Kidney tubule cell (primary cell): ENCODE data around the gene CPSF6.
"Not testable (repeated sequence)": the region's sequence is repeated elsewhere in the genome, so short reads cannot be mapped to it uniquely, and the experiment has no call there.

Source experiments
- DNase-seq: peaks from one replicate; pipeline ENCODE4 v3.0.0-alpha.2; 2018; ENCODE audit warnings: low spot score

CPSF6 gene

GRCh38 chr12:69239352-69239921 is at the start of gene CPSF6:
Gene CPSF6 (plus strand): TSS chr12:69239569. CDS start chr12:69239647, 78 bp downstream.
- DNase-seq, result peak; percentile 96

DNA sequence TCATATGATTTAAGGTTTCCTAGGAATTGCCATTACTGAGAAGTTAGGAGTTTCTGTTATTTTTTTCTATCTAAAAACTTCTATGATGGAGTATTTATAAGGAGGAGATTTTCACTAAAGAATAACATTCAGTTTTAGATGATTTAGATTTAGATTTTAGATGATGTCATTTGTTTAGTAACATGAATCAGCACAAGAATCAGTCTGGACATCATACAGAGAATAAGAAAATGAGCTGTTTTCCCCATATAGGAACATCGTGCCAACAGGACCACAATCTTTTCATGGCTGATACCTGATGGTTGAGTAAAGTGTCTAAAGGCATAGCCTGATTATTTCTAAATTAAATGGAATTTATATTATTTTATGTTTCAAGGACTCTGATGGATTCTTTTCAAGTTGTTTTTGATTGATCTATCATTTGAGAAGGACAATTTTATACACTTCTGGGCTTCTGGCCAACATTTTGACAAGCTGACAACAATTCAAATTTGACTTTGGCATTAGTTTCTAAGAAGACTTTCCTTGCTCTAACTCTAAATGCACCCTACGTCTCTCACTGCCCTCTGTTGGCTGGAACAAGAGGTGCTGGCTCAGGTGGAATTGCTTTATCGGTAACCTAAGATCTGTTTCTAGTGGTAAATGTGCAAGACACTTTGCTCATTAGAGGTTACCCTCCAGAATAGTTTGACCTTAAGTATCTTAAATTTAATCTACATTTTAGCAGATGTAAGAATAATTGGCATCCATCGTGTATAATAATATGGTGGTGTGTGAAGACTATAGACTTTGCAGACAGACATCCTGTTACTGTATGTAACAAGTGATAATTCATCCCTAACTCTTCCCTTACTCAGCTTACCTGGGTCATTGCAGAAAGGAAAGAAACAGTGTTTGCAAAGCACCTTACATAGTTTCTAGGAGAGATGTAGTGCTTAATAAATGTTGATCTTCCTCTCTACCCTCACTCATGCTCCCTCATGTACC is 42.8 kb upstream of the CPSF6 start:
- DNase-seq, result no peak

DNA sequence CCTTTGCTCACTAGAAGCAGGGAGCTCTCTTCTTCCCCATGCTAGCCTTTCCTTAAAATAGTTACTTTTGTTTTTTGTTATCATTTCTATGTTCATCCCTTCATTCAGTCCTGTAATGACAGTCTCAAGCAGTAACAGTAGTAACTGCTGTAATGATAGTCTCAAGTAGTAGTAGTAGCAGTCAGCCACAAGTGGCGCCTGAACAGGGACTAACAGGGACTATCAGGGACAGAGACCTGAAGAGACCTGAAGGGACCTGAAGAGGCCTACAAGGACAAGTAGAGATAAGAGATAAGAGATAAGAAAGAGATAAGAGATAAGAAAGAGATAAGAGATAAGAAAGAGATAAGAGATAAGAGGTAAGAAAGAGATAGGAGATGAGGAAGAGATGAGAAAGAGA is 39.4 kb upstream of the CPSF6 start:
- not testable (repeated sequence) for DNase-seq

GRCh38 chr12:69204191-69204590 is 35.2 kb upstream of the CPSF6 start:
- DNase-seq, result no peak

DNA sequence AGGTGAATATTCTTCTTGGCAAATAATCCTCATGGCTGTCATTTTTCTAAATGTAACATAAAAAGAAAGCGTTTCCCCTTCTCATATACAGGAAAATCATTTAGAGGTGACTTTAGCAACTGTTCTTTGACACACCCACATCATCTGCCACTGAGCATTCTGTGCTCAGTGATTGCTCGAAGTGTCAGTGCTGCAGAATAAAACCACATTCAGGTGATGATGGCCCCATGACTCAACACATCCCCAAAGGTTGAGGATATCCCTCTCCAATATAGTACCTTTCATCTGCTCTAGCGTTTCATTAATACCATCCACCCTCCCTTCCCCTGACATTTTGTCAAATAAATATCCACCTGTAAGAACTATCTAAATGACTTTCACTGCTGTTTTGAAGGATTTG is 28.7 kb upstream of the CPSF6 start:
- no peak for DNase-seq

DNA sequence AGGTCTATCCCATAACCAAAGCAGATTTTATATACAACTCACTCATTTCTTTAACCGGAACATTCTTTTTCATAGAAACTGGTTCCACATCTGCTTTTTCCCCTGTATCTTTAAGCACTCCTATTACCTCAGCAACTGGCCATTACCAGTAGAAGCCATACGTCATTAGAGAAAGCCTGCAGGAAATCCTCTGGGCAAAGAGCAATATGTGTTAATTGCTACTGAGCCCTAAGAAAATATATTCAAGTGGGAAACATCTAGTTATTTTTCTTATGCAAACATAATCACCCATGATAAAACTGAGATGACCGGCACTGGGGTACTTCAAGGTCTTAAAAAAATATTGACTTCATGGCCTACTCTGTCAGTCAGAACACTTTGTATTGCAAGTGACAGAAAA is 28.2 kb upstream of the CPSF6 start:
- no peak for DNase-seq

DNA sequence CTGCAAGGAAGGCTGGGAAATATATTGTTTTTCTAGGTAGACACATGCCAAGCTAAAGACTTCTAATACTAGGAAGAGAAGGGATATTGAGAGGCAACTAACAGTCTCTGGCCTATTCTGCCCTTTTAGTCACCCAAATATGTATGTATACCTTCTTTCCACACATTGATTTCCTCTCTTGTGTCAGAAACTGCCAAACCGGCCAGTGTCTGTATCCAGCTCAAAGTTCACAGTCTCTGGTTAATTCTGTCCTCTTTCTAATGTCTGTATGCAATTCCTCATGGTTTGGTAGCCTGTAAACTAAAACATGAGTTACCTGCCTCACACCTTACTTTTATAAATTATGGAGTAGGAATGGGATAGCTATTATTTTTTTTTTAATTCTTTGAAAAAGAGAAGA is 25.2 kb upstream of the CPSF6 start:
- DNase-seq, result no peak

GRCh38 chr12:69225251-69225910 is 14.0 kb upstream of the CPSF6 start:
- DNase-seq, result peak; percentile 75

DNA sequence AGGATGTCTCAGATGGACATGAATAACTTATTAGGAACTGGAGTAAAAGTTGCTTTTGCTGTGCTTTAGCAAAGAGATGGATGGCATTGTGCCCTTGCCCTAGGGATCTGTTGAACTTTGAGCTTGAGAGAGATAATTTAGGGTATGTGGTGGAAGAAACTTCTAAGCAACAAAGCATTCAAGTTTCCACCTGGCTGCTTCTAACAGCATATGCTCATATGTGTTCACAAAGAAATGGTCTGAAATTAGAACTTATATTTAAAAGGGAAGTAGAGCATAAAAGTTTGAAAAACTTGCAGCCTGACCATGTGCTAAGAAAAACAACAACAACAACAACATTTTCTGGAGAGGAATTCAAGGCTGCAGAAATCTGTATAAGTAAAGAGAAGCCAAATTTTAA is 7.9 kb upstream of the CPSF6 start:
- no peak for DNase-seq

- DNase-seq, result no peak
Observed at GRCh38 chr12:69238589-69239351, 599 bp upstream of the CPSF6 start.

GRCh38 chr12:69239922-69240630 is 707 bp downstream of the CPSF6 start:
- DNase-seq, result peak; percentile 48

GRCh38 chr12:69240631-69240995 is 1.2 kb downstream of the CPSF6 start:
- peak; percentile 15 for DNase-seq

GRCh38 chr12:69241438-69242092 is 2.2 kb downstream of the CPSF6 start:
- no peak for DNase-seq

GRCh38 chr12:69243099-69244084 is 4.0 kb downstream of the CPSF6 start:
- DNase-seq, result no peak

- DNase-seq, result no peak
Observed at GRCh38 chr12:69247268-69248018, 8.1 kb downstream of the CPSF6 start.

- DNase-seq, result peak; percentile 35
Observed at GRCh38 chr12:69252033-69252432, 12.7 kb downstream of the CPSF6 start.

GRCh38 chr12:69254046-69254445 is 14.7 kb downstream of the CPSF6 start:
- DNase-seq, result peak; percentile 58

- no peak for DNase-seq
Observed at GRCh38 chr12:69254862-69255261, 15.5 kb downstream of the CPSF6 start.

DNA sequence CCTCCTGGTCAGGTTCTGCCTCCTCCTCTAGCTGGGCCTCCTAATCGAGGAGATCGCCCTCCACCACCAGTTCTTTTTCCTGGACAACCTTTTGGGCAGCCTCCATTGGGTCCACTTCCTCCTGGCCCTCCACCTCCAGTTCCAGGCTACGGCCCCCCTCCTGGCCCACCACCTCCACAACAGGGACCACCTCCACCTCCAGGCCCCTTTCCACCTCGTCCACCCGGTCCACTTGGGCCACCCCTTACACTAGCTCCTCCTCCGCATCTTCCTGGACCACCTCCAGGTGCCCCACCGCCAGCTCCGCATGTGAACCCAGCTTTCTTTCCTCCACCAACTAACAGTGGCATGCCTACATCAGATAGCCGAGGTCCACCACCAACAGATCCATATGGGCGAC is 19.3 kb downstream of the CPSF6 start:
- DNase-seq, result no peak
